Progenitor cell of endocrine pancreas (in vitro differentiated cells): ENCODE results near the gene CA5A. TPM values are rescaled to one million over a fixed set of nuclear protein-coding genes. Genes with fewer than 3 reads are reported as not detected.
"Not testable (repeated sequence)": the region's sequence is repeated elsewhere in the genome, so short reads cannot be mapped to it uniquely, and the experiment has no call there.

Source experiments
- DNase-seq: peaks from one replicate; pipeline ENCODE4 v3.0.0; 2021; ENCODE audit warnings: low spot score; ENCODE audit not compliant: unreplicated experiment
- H3K27ac Mint-ChIP-seq: 2 replicates; pipeline ENCODE4 v1.8.0; 2021; ENCODE audit warnings: mild to moderate bottlenecking, moderate library complexity, mixed read lengths
- H3K27me3 Mint-ChIP-seq: 2 replicates; pipeline ENCODE4 v1.8.0; 2021; ENCODE audit warnings: mixed read lengths
- H3K36me3 Mint-ChIP-seq: 2 replicates; pipeline ENCODE4 v1.8.0; 2022; ENCODE audit warnings: mixed read lengths; ENCODE audit not compliant: insufficient read depth
- H3K4me1 Mint-ChIP-seq: 2 replicates; pipeline ENCODE4 v1.8.0; 2021; ENCODE audit warnings: low read depth, mixed read lengths
- H3K4me3 Mint-ChIP-seq: 2 replicates; pipeline ENCODE4 v1.8.0; 2021; ENCODE audit warnings: low read depth, mild to moderate bottlenecking, moderate library complexity, mixed read lengths
- H3K9me3 Mint-ChIP-seq: 2 replicates; pipeline ENCODE4 v1.8.0; 2021; ENCODE audit warnings: low read depth, mixed read lengths
- CTCF ChIP-seq: fragments of 200-600 bp; sonication (generic); IDR thresholded peaks from one replicate; pipeline ENCODE4 v1.5.0; 2021; ENCODE audit warnings: antibody characterized with exemption, mild to moderate bottlenecking; ENCODE audit not compliant: unreplicated experiment
- total RNA-seq: library from RNA; stranded (reverse); gene quantifications from 2 replicates; pipeline ENCODE4 v1.2.1, GENCODE V29; 2021

The CA5A gene
- total RNA-seq, 1 donor from 2014 or later, result 0.36 TPM

GRCh38 chr16:87939562-87940423 lies 3.5 kb upstream of the CA5A start:
- TF ChIP-seq CTCF, result no peak
- Mint-ChIP-seq H3K27me3 (no peaks in the 10 kb centered on the region), H3K9me3 (peaks cover 6% of the 10 kb centered on the region), H3K4me3 (no peak overlapping the region), H3K36me3 (peaks cover 2% of the 10 kb centered on the region), H3K27ac (peak overlapping the region; percentile 82), H3K4me1 (peaks cover 25% of the 10 kb centered on the region)
- DNase-seq, result no peak

GRCh38 chr16:87938412-87938949 lies 2.2 kb upstream of the CA5A start:
- Mint-ChIP-seq H3K27ac (no peak overlapping the region), H3K4me1 (peaks cover 16% of the 10 kb centered on the region), H3K27me3 (no peaks in the 10 kb centered on the region), H3K4me3 (no peak overlapping the region), H3K36me3 (peaks cover 2% of the 10 kb centered on the region), H3K9me3 (peaks cover 6% of the 10 kb centered on the region)
- no peak for TF ChIP-seq CTCF
- DNase-seq, result no peak

GRCh38 chr16:87937231-87937542 lies 858 bp upstream of the CA5A start:
- H3K4me3 Mint-ChIP-seq, H3K36me3 Mint-ChIP-seq, H3K9me3 Mint-ChIP-seq, DNase-seq, H3K27me3 Mint-ChIP-seq, H3K27ac Mint-ChIP-seq: not testable (repeated sequence)
- H3K4me1 Mint-ChIP-seq, result peaks cover 15% of the 10 kb centered on the region

GRCh38 chr16:87936016-87936374 lies 334 bp downstream of the CA5A start:
- H3K27me3 Mint-ChIP-seq, DNase-seq, H3K9me3 Mint-ChIP-seq, H3K4me3 Mint-ChIP-seq, H3K36me3 Mint-ChIP-seq, H3K27ac Mint-ChIP-seq: not testable (repeated sequence)
- H3K4me1 Mint-ChIP-seq, result peaks cover 20% of the 10 kb centered on the region

GRCh38 chr16:87934752-87935425 lies 1.4 kb downstream of the CA5A start:
- peaks cover 18% of the 10 kb centered on the region for H3K4me1 Mint-ChIP-seq
- not testable (repeated sequence) for DNase-seq, H3K27me3 Mint-ChIP-seq, H3K9me3 Mint-ChIP-seq, H3K4me3 Mint-ChIP-seq, H3K27ac Mint-ChIP-seq, H3K36me3 Mint-ChIP-seq

GRCh38 chr16:87933140-87933495 lies 3.2 kb downstream of the CA5A start:
- Mint-ChIP-seq H3K27ac (no peak overlapping the region), H3K4me3 (no peak overlapping the region), H3K9me3 (no peaks in the 10 kb centered on the region), H3K27me3 (no peaks in the 10 kb centered on the region), H3K4me1 (peaks cover 18% of the 10 kb centered on the region), H3K36me3 (peaks cover 1% of the 10 kb centered on the region)
- no peak for TF ChIP-seq CTCF
- no peak for DNase-seq

- peak overlapping the region; percentile 95 for H3K27ac Mint-ChIP-seq
These were observed 3.7 kb downstream of the CA5A start for GRCh38 chr16:87932475-87933139.

More at GRCh38 chr16:87932475-87933139, 3.7 kb downstream of the CA5A start:
- Mint-ChIP-seq H3K4me1 (peaks cover 18% of the 10 kb centered on the region), H3K4me3 (peak overlapping the region; percentile 41)
- not testable (repeated sequence) for H3K27me3 Mint-ChIP-seq, H3K9me3 Mint-ChIP-seq, DNase-seq, H3K36me3 Mint-ChIP-seq
